PC-3 (cell line): ENCODE measurements around the gene RETN. TPM values are rescaled to one million over a fixed set of nuclear protein-coding genes. Genes with fewer than 3 reads are reported as not detected.

Source experiments
- ATAC-seq: fragments of 200-7000 bp; cut with Tn5 transposase; 2 replicates; pipeline ENCODE4 v1.9.1; 2020; ENCODE audit warnings: mild to moderate bottlenecking, moderate library complexity
- BruUV-seq: library from RNA; stranded (reverse); fragments of 400-500 nt; replicated peaks from 2 replicates; lab custom pipeline; 2021; lab: Mats Ljungman, UMichigan
- CTCF ChIA-PET: fragments of 300-600 bp; sonication (Branson Sonifier 250); formaldehyde crosslinking; loops from one replicate; lab custom pipeline; 2022; ENCODE audit warnings: antibody characterized with exemption; lab: Charles Lee
- POLR2A ChIA-PET: fragments of 300-600 bp; sonication (Branson Sonifier 250); formaldehyde crosslinking; loops from one replicate; lab custom pipeline; 2022; ENCODE audit warnings: antibody characterized with exemption; ENCODE audit not compliant: unreplicated experiment; lab: Charles Lee
- DNase-seq: peaks from one replicate; pipeline ENCODE4 v3.0.0-alpha.2; 2015
- H2AFZ ChIP-seq: fragments of 300-600 bp; sonication (generic); 2 replicates; pipeline ENCODE4 v1.6.0; 2016; ENCODE audit warnings: antibody characterized with exemption, low read length
- H3F3A ChIP-seq: fragments of 300-600 bp; sonication (generic); one replicate; pipeline ENCODE4 v1.6.0; 2017; ENCODE audit warnings: antibody characterized with exemption, low read length, control low read depth, mild to moderate bottlenecking; ENCODE audit not compliant: unreplicated experiment
- H3K27ac ChIP-seq: fragments of 300-600 bp; sonication (generic); 2 replicates; pipeline ENCODE4 v1.5.1; 2016; ENCODE audit warnings: mild to moderate bottlenecking, low read length
- H3K27me3 ChIP-seq: fragments of 300-600 bp; sonication (generic); 2 replicates; pipeline ENCODE4 v1.6.1; 2016; ENCODE audit warnings: low read length, mixed read lengths
- H3K36me3 ChIP-seq: fragments of 300-600 bp; sonication (generic); 2 replicates; pipeline ENCODE4 v1.6.1; 2016; ENCODE audit warnings: low read depth, mixed run types, low read length, mixed read lengths
- H3K4me1 ChIP-seq: fragments of 300-600 bp; sonication (generic); 2 replicates; pipeline ENCODE4 v1.5.1; 2016; ENCODE audit warnings: low read length; ENCODE audit not compliant: insufficient read depth
- H3K4me2 ChIP-seq: fragments of 300-600 bp; sonication (generic); 2 replicates; pipeline ENCODE4 v1.6.0; 2016; ENCODE audit warnings: low read length
- H3K4me3 ChIP-seq: fragments of 300-600 bp; sonication (generic); 2 replicates; pipeline ENCODE4 v1.5.1; 2016; ENCODE audit warnings: mild to moderate bottlenecking, low read length, mixed read lengths
- H3K79me2 ChIP-seq: fragments of 300-600 bp; sonication (generic); 2 replicates; pipeline ENCODE4 v1.6.1; 2017; ENCODE audit warnings: low read length, mixed read lengths
- H3K9ac ChIP-seq: fragments of 300-600 bp; sonication (generic); 2 replicates; pipeline ENCODE4 v1.6.0; 2016; ENCODE audit warnings: mild to moderate bottlenecking, low read length
- H3K9me2 ChIP-seq: fragments of 300-600 bp; sonication (generic); replicated peaks from 2 replicates; pipeline ENCODE4 v1.6.1; 2016; ENCODE audit warnings: mixed run types, low read length, mixed read lengths
- H3K9me3 ChIP-seq: fragments of 300-600 bp; sonication (generic); 2 replicates; pipeline ENCODE4 v1.6.1; 2016; ENCODE audit warnings: low read length, mixed read lengths
- H4K20me1 ChIP-seq: fragments of 300-600 bp; sonication (generic); 2 replicates; pipeline ENCODE4 v1.6.1; 2016; ENCODE audit warnings: low read length, mixed read lengths
- EZH2 ChIP-seq: fragments of 300-600 bp; sonication (generic); IDR thresholded peaks from one replicate; pipeline ENCODE4 v1.6.1; 2017; ENCODE audit warnings: antibody characterized with exemption, mild to moderate bottlenecking, low read length; ENCODE audit not compliant: unreplicated experiment
- EZH2phosphoT487 ChIP-seq: fragments of 300-600 bp; sonication (generic); IDR thresholded peaks from 2 replicates; pipeline ENCODE4 v1.6.1; 2018; ENCODE audit warnings: mild to moderate bottlenecking, antibody characterized with exemption, low read length, borderline replicate concordance
- intact Hi-C: fragments of 100-400 bp; cut with micrococcal nuclease; formaldehyde crosslinking; loops from 2 replicates; pipeline ENCODE4 v1.9.0; 2023
- total RNA-seq: library from RNA; depleted of rRNA; stranded (reverse); fragments of >200 nt; gene quantifications from 2 replicates; pipeline ENCODE4 v1.2.3, GENCODE V29; 2014
- TF ChIP-seq, protein P1 (sequence below): fragments of 300-600 bp; sonication (generic); conservative IDR thresholded peaks from 2 replicates; pipeline ENCODE4 v1.5.1; 2017; ENCODE audit warnings: antibody characterized with exemption, low read depth, mild to moderate bottlenecking, low read length

The RETN gene
- total RNA-seq, 1 experiment from 2014 or later: not detected

DNA sequence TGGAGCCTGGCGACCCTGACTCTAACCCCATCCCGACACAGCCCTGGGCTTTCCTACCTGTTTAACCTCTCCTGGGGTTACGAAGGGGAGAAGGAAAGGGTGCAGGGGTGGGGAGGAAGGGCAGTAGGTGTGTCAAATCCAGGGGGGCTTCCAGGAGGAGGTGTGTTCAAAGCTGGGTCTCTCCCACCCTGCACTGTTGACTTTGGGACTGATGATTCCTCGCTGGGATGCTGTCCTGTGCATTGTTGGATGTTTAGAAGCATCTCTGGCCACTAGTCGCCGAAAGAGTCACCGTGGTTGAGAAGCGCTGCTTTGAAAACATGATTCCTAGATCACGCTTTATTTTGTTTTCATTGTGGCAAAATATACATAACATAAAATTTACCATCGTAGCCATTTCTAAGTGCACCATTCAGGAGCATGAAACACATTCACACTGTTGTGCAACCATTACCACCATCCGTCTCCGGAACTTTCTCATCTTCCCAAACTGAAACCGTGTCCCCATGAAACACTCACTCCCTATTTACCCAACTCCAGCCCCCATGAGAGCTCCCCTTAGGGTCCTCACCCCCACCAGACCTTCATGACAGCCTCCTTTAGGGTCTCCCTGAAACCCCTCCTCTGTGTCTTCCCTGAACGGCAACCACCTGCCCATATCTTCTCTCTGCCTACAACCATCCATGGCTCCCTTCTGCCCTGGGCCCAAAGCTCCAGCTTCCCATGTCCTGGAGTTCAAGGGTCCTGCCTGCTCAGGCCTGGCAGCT is 37.5 kb downstream of the RETN start:
- H3K9me3 ChIP-seq: no peaks in the 10 kb centered on the region
- H3K9ac ChIP-seq: no peak overlapping the region
- POLR2A ChIA-PET: no interaction called here
- no peaks in the 10 kb centered on the region for H3K9me2 ChIP-seq
- CTCF ChIA-PET: no interaction called here
- no peak overlapping the region for H3K4me2 ChIP-seq
- no peak overlapping the region for H3K4me3 ChIP-seq
- no peaks in the 10 kb centered on the region for H3K27me3 ChIP-seq
- ATAC-seq (no peak), DNase-seq (no peak)
- no peaks in the 10 kb centered on the region for H3K4me1 ChIP-seq
- no peak for TF ChIP-seq EZH2phosphoT487
- no peak overlapping the region for H3K27ac ChIP-seq
- no peaks in the 10 kb centered on the region for H4K20me1 ChIP-seq
- intact Hi-C loops: no loop called here
- H3K36me3 ChIP-seq: no peaks in the 10 kb centered on the region
- H2AFZ ChIP-seq: no peak overlapping the region
- H3K79me2 ChIP-seq: no peaks in the 10 kb centered on the region
- no peaks in the 10 kb centered on the region for H3F3A ChIP-seq
- BruUV-seq: no TSS peak

DNA sequence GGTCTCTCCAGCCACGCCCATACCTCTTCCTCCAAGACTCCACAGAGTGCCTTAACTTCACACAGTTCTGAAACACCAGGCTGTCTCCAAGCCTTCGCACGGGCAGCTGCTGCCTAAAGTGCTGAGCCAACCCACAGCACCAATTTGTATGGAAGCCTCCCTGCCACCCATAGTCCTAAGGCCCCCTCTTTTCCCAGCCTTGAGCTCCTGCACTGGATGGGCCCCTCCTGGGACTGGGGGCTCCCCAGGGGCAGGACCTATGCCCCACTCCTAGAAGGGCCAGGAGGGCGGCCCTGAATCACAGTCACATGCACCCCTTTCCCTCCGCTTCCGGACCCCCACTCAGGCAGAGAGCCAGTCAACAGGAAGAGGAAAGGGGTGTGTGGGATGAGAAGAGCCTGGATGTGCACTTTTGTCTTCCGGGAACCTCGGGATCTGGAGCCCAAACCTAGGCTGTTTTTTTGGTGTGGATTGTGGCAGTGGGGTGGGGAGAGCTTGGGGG is 38.2 kb downstream of the RETN start:
- no peak overlapping the region for H3K9ac ChIP-seq
- CTCF ChIA-PET: no interaction called here
- no peaks in the 10 kb centered on the region for H3F3A ChIP-seq
- no peaks in the 10 kb centered on the region for H3K9me2 ChIP-seq
- no peaks in the 10 kb centered on the region for H3K79me2 ChIP-seq
- no peak for DNase-seq
- no peak; the same call in 1 of the 2 replicates for ATAC-seq
- H3K36me3 ChIP-seq: no peaks in the 10 kb centered on the region
- no TSS peak for BruUV-seq
- no peak overlapping the region for H2AFZ ChIP-seq
- H3K9me3 ChIP-seq: no peaks in the 10 kb centered on the region
- no peaks in the 10 kb centered on the region for H3K27me3 ChIP-seq
- POLR2A ChIA-PET: no interaction called here
- H3K4me1 ChIP-seq: no peaks in the 10 kb centered on the region
- no peak overlapping the region for H3K4me3 ChIP-seq
- H3K27ac ChIP-seq: no peak overlapping the region
- TF ChIP-seq, protein P1, sequence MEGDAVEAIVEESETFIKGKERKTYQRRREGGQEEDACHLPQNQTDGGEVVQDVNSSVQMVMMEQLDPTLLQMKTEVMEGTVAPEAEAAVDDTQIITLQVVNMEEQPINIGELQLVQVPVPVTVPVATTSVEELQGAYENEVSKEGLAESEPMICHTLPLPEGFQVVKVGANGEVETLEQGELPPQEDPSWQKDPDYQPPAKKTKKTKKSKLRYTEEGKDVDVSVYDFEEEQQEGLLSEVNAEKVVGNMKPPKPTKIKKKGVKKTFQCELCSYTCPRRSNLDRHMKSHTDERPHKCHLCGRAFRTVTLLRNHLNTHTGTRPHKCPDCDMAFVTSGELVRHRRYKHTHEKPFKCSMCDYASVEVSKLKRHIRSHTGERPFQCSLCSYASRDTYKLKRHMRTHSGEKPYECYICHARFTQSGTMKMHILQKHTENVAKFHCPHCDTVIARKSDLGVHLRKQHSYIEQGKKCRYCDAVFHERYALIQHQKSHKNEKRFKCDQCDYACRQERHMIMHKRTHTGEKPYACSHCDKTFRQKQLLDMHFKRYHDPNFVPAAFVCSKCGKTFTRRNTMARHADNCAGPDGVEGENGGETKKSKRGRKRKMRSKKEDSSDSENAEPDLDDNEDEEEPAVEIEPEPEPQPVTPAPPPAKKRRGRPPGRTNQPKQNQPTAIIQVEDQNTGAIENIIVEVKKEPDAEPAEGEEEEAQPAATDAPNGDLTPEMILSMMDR: no peak
- TF ChIP-seq EZH2 (no peak), EZH2phosphoT487 (no peak)
- no peaks in the 10 kb centered on the region for H4K20me1 ChIP-seq
- intact Hi-C loops: no loop called here
- H3K4me2 ChIP-seq: no peak overlapping the region

DNA sequence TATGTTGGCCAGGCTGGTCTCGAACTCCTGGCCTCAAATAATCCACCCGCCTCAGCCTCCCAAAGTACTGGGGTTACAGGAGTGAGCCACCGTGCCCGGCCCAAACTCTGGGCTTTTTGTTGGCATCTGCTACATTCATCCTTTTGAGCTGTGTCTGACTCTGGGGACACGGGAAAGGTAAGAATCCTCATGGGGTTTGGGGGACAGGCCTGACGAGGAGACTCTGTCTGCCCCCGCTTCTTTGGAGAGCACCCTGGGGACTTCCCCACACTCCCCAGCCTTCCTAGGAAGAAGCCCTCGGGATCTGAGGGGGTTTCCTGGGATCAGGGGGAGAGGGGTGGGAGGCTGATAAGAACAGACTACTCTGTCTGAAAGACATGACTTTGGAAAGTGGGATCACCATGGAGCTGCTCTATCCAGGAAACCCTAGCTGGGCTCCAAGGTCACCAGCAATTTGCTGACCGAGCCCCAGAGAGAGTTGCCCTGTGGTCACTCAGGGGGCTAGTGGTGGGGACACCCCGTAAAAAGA is 41.1 kb downstream of the RETN start:
- POLR2A ChIA-PET: no interaction called here

More for the DNA sequence above, 41.1 kb downstream of the RETN start:
- Histone ChIP-seq H3K9me3 (no peaks in the 10 kb centered on the region), H3K9me2 (no peaks in the 10 kb centered on the region), H3K4me2 (no peak overlapping the region), H4K20me1 (no peaks in the 10 kb centered on the region), H3K9ac (no peak overlapping the region), H3K79me2 (no peaks in the 10 kb centered on the region), H3K4me1 (no peaks in the 10 kb centered on the region), H2AFZ (no peak overlapping the region), H3K27ac (no peak overlapping the region), H3K27me3 (no peaks in the 10 kb centered on the region), H3F3A (no peaks in the 10 kb centered on the region), H3K36me3 (no peaks in the 10 kb centered on the region), H3K4me3 (no peak overlapping the region)
- TF ChIP-seq EZH2phosphoT487 (no peak), EZH2 (no peak)
- TF ChIP-seq, protein P1: no peak
- DNase-seq: no peak
- ATAC-seq: no peak
- CTCF ChIA-PET: no interaction called here
- BruUV-seq: no TSS peak
- intact Hi-C loops: no loop called here
